Fibroblast of pulmonary artery (primary cell): Measurements from ENCODE around the gene KCNN1.
"Not testable (repeated sequence)": the region's sequence is repeated elsewhere in the genome, so short reads cannot be mapped to it uniquely, and the experiment has no call there.

Experiments
- DNase-seq: peaks from one replicate; pipeline ENCODE4 v3.0.0-alpha.2; 2010; ENCODE audit warnings: low read depth
- H3K4me3 ChIP-seq: replicated peaks from 2 replicates; pipeline ENCODE4 v1.5.1; 2011; ENCODE audit warnings: low read depth, mild to moderate bottlenecking, control low read depth, low read length, moderate library complexity
- TF ChIP-seq, protein P1 (sequence below): IDR thresholded peaks from 2 replicates; pipeline ENCODE4 v1.5.1; 2011; ENCODE audit warnings: mild to moderate bottlenecking, control low read depth, low read length, inconsistent platforms; ENCODE audit errors: missing control alignments

The KCNN1 gene

DNA sequence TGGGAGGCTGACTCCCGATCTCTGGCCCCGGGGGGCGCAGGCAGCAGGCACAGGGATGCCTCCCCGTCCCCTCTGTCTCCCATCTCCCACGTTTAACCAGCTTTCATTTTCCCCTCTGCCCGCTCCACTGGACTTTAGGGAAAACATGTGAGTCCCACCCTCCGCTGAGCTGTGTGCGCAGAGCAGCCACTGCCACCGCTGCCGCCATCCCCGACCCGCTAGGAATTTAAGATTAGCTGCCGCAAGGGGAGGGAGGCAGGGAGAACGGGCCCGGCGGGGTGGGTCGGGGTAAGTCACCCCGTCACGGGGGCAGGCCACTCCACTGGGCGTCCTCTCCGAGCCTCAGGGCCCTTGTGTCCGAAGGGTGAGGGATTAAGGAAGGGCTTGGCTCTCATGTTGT is 15.5 kb downstream of the KCNN1 start:
- DNase-seq: no peak
- TF ChIP-seq, protein P1, sequence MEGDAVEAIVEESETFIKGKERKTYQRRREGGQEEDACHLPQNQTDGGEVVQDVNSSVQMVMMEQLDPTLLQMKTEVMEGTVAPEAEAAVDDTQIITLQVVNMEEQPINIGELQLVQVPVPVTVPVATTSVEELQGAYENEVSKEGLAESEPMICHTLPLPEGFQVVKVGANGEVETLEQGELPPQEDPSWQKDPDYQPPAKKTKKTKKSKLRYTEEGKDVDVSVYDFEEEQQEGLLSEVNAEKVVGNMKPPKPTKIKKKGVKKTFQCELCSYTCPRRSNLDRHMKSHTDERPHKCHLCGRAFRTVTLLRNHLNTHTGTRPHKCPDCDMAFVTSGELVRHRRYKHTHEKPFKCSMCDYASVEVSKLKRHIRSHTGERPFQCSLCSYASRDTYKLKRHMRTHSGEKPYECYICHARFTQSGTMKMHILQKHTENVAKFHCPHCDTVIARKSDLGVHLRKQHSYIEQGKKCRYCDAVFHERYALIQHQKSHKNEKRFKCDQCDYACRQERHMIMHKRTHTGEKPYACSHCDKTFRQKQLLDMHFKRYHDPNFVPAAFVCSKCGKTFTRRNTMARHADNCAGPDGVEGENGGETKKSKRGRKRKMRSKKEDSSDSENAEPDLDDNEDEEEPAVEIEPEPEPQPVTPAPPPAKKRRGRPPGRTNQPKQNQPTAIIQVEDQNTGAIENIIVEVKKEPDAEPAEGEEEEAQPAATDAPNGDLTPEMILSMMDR: no peak
- no peak overlapping the region for H3K4me3 ChIP-seq

DNA sequence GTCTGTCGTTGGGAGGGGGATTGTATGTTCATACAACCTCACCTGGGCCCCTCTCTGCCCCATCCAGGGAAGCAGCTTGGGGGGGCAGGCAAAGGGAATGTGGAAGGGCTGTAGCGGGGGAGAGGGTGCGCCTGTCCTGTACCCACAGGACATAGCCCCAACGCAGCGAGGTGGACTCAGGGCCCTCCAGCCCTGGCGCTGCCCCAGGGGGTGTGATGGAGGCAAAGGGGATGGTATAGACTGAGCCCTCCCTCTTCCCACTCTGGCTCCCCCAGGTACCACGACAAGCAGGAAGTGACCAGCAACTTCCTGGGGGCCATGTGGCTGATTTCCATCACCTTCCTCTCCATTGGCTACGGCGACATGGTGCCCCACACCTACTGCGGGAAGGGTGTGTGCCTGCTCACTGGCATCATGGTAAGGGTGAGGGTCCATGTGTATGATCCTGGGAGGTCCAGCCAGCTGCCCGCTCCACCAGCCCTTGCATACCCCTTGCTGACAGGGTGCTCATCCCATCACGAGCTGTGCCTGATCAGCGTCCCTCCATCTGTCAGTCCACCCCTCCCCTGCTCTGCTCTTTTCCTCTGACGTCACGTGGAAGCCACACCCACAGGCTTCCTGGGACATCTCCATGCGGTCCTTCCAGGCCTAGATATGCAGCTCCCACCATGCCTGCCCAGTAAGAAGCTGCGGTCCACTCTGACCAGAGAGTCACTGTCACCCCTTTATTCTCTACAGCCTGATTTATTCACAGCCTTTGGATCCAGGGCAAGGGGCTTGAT is 18.3 kb downstream of the KCNN1 start:
- no peak overlapping the region for H3K4me3 ChIP-seq
- TF ChIP-seq, protein P1: no peak
- DNase-seq: no peak

DNA sequence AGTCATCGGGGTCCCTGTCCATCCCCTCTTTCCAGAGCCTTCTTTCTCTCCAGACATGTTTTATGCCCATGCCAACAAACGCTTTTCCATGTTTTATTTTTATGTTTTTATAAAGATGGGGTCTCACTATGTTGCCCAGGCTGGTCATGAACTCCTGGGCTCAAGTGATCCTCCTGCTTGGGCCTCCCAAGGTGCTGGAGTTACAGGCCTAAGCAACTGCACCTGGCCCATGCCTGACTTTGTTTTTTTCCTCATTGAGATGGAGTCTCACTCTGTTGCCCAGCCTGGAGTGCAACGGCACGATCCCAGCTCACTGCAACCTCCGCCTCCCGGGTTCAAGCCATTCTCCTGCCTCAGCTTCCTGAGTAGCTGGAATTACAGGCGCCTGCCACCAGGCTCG is 19.7 kb downstream of the KCNN1 start:
- H3K4me3 ChIP-seq, DNase-seq: not testable (repeated sequence)

DNA sequence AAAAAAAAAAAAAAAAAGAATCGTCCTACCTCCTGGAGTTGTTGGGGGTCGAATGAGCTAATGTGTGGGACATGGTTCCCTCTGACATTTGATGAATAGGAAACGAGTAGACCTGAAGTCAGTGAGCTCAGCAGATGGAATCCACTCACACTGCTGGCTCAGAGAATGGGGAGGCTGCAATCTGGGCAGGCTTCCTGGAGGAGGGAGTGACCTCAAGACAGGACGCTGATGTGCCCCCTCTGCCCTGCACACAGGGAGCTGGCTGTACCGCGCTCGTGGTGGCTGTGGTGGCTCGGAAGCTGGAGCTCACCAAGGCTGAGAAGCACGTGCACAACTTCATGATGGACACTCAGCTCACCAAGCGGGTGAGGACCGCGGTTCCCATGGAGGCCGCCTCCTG is 21.3 kb downstream of the KCNN1 start:
- H3K4me3 ChIP-seq: no peak overlapping the region
- TF ChIP-seq, protein P1: no peak
- no peak for DNase-seq

DNA sequence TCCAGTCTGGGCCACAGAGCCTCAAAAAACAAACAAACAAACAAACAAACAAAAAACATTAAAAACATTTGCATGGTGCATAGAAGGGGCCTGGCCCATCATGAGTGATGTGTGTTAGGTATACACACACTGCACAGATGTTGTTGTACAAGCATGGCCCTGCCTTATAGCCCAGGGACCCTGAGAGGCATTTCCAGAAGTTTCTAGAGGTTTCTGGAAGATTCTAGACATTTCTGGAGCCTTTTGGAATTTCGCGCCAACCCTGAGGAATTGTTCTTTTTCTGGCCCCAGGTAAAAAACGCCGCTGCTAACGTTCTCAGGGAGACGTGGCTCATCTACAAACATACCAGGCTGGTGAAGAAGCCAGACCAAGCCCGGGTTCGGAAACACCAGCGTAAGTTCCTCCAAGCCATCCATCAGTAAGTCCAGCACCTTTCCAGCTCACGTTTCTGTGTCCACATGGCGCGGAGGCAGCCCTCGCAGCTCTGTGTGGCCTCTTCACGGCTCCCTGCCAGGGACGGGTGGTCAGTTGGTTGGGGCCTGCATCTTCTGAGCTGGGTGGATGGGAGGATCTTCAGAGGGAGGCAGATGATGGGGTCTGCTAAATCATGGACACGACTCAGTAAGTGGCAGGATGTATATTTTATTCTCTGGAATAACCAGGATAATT is 22.7 kb downstream of the KCNN1 start:
- TF ChIP-seq, protein P1: no peak
- no peak overlapping the region for H3K4me3 ChIP-seq
- DNase-seq: no peak

DNA sequence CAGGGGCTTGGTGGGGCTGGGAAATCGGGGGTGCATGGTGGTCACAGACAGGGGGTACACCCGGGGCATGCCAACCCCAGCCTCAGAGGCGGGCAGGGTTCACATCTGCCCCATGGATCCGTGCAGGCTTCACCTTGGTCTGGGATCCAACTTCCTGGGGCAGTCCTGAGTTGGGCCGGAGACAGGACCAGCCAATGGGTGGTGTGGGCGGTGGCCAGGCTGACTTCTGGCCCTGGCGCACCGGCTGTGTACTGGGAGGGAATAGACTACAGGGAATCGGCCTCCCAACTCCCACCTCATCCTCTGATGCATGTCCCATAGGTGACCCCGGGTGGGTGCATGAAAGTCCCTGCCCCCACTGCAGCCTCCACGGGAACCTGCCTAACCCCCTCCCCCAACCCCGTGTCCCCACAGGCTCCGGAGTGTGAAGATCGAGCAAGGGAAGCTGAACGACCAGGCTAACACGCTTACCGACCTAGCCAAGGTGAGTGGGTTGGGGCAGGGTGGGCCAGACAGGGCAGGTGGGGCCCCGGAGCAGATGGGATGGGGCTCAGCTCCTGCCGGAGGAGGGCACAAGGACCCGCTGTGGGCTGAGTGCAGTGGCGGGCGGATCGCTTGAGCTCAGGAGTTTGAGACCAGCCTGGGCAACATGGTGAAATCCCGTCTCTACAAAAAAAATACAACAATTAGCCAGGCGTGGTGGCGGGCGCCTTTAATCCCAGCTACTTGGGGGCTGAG is 26.3 kb downstream of the KCNN1 start:
- H3K4me3 ChIP-seq: no peak overlapping the region
- TF ChIP-seq, protein P1: no peak
- no peak for DNase-seq

DNA sequence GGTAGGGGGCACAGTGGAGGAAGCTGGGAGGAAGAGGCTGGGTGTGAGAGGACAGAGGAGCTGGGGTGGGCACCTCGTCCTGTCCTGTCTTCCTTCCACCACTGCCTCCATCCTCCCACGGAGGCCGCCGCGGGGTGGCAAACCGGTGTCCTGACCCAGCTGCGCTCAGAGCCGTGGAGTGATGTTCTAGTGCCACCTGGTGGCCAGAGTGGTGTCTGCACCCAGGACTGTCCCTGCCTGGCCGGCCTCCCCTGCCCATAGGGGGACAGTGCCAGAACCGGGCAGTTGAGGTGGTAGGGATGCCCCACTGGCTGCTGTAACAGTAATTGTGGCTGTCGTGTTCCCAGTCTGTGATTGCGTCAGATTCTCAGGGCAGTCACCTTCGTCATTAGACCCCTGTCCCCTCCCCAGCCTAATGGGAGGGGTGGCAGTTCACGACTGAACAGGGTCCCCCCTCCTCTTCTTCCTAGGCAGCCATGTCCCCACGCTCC is 30.0 kb downstream of the KCNN1 start:
- peak; percentile 78 for DNase-seq
- TF ChIP-seq, protein P1: peak; percentile 94
- H3K4me3 ChIP-seq: no peak overlapping the region
